Tibial nerve (tissue), 4 donors: ENCODE measurements around the gene CCL3. TPM values are rescaled to one million over a fixed set of nuclear protein-coding genes. Genes with fewer than 3 reads are reported as not detected.

Experiments
- DNase-seq, 2 donors: peaks; one replicate each; pipeline ENCODE4 v3.0.0-alpha.2; 2019; ENCODE audit warnings: low spot score in 2 of 2
- H3K27ac ChIP-seq, 4 donors: fragments of 200-600 bp; sonication (generic) in 3 of 4; one replicate each; pipeline ENCODE4 v1.5.1; 2017 to 2019; ENCODE audit warnings: mild to moderate bottlenecking in 1 of 4
- H3K27me3 ChIP-seq, 2 donors: fragments of 200-600 bp; sonication (generic) in 1 of 2; one replicate each; pipeline versions ENCODE4 v1.5.1 to v1.6.0; 2017 to 2019
- H3K36me3 ChIP-seq, 3 donors: fragments of 200-600 bp; sonication (generic); one replicate each; pipeline ENCODE4 v1.5.1; 2018 to 2019
- H3K4me1 ChIP-seq, 4 donors: fragments of 200-600 bp; sonication (generic) in 3 of 4; one replicate each; pipeline ENCODE4 v1.5.1; 2017 to 2019
- H3K4me3 ChIP-seq, 4 donors: fragments of 200-600 bp; sonication (generic) in 3 of 4; one replicate each; pipeline ENCODE4 v1.5.1; 2017 to 2019; ENCODE audit warnings: mild to moderate bottlenecking in 1 of 4, moderate library complexity in 1 of 4
- H3K9me3 ChIP-seq, 4 donors: fragments of 200-600 bp; sonication (generic) in 3 of 4; one replicate each; pipeline ENCODE4 v1.5.1; 2017 to 2019
- EP300 ChIP-seq, 2 donors: sonication (generic); formaldehyde crosslinking; IDR thresholded peaks; one replicate each; pipeline ENCODE4 v1.6.1; 2017; ENCODE audit warnings: antibody characterized with exemption in 2 of 2, mild to moderate bottlenecking in 1 of 2
- POLR2A ChIP-seq, 2 donors: fragments of 450-650 bp; IDR thresholded peaks; one replicate each; pipeline ENCODE4 v1.6.1; 2017; ENCODE audit warnings: antibody characterized with exemption in 2 of 2, mild to moderate bottlenecking in 2 of 2, moderate library complexity in 2 of 2
- WGBS, 2 donors: methylation state at CpG; one replicate each; pipeline ENCODE4 v1.1.5; 2018; 5-methylcytosine and 5-hydroxymethylcytosine counted together
- total RNA-seq, 4 donors: library from RNA; depleted of rRNA; stranded (reverse); fragments of >200 nt; gene quantifications; one replicate each; pipeline ENCODE4 v1.1.0, GENCODE V29; 2016
- TF ChIP-seq, protein P1 (sequence below), 5 experiments: fragments of 200-600 bp in 3 of 5; fragments of 450-650 bp in 2 of 5; sonication (generic) in 3 of 5; IDR thresholded peaks; one replicate each; pipeline ENCODE4 v1.5.1; 2016 to 2019; ENCODE audit warnings: antibody characterized with exemption in 5 of 5, mild to moderate bottlenecking in 3 of 5, moderate library complexity in 2 of 5

The CCL3 gene
- total RNA-seq, 4 donors from 2014 or later: 3.6 TPM; not detected in 3

DNA sequence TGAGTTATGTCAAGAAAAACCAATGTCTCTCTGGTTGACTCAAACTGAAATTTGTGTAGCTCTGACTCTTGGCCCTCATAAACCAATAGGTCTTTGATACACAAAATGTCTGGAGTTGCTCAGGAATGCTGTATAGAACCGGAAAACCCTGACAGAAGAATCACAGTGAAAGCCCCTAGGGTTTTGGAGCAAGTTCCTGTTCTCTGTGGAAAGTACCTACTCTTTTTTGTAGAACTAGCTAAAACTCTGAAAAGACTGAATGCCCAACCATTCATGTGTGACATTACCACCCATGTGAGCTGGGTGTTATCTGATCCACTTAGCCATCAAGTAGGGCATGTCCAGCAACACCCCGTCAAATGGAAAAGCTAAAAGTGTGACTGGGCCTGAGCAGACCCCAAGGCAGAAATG lies 42.5 kb upstream of the CCL3 start:
- 61 to 79% methylated on average over 2 of the region's 2 CpGs for WGBS, 2 donors
- DNase-seq: no peak
- no peak overlapping the region for H3K27ac ChIP-seq
- no peaks in the 10 kb centered on the region for H3K27me3 ChIP-seq
- no peaks in the 10 kb centered on the region for H3K9me3 ChIP-seq
- H3K4me3 ChIP-seq: no peak overlapping the region
- no peaks in the 10 kb centered on the region for H3K4me1 ChIP-seq
- H3K36me3 ChIP-seq: no peaks in the 10 kb centered on the region
- no peak for TF ChIP-seq EP300 (IDR thresholded peaks at IDR 0.05)
- no peak for TF ChIP-seq POLR2A (IDR thresholded peaks at IDR 0.05)
- TF ChIP-seq, protein P1, sequence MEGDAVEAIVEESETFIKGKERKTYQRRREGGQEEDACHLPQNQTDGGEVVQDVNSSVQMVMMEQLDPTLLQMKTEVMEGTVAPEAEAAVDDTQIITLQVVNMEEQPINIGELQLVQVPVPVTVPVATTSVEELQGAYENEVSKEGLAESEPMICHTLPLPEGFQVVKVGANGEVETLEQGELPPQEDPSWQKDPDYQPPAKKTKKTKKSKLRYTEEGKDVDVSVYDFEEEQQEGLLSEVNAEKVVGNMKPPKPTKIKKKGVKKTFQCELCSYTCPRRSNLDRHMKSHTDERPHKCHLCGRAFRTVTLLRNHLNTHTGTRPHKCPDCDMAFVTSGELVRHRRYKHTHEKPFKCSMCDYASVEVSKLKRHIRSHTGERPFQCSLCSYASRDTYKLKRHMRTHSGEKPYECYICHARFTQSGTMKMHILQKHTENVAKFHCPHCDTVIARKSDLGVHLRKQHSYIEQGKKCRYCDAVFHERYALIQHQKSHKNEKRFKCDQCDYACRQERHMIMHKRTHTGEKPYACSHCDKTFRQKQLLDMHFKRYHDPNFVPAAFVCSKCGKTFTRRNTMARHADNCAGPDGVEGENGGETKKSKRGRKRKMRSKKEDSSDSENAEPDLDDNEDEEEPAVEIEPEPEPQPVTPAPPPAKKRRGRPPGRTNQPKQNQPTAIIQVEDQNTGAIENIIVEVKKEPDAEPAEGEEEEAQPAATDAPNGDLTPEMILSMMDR (IDR thresholded peaks at IDR 0.05): no peak

DNA sequence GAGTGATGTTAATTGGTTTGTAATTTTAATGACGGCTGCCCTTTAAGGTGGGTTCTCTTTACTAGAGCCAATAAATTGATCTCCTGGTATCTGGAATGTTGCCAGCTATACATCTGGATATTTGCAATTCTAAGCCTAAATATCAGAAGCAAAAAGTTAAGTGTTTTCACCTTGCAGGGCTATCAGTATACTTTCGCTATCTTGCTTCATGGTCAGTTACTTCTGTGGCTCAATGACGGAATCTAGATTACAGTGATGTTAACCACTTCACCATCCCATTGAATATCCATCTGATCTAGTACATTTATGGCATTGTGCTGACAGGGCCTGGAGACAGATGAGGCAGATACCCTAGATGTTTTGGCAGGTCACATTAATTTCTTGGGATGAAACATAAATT lies 42.0 kb upstream of the CCL3 start:
- TF ChIP-seq EP300 (IDR thresholded peaks at IDR 0.05): no peak
- no peak for TF ChIP-seq POLR2A (IDR thresholded peaks at IDR 0.05)
- TF ChIP-seq, protein P1 (IDR thresholded peaks at IDR 0.05): no peak
- no peaks in the 10 kb centered on the region for H3K27me3 ChIP-seq
- peaks cover 0 to under 1% (median 0%) of the 10 kb centered on the region in 4 donors for H3K9me3 ChIP-seq
- H3K36me3 ChIP-seq: no peaks in the 10 kb centered on the region
- no peak overlapping the region for H3K27ac ChIP-seq
- H3K4me3 ChIP-seq: no peak overlapping the region
- H3K4me1 ChIP-seq: no peaks in the 10 kb centered on the region
- WGBS, 2 donors: 90 to 91% methylated on average over 3 of the region's 3 CpGs
- no peak for DNase-seq

DNA sequence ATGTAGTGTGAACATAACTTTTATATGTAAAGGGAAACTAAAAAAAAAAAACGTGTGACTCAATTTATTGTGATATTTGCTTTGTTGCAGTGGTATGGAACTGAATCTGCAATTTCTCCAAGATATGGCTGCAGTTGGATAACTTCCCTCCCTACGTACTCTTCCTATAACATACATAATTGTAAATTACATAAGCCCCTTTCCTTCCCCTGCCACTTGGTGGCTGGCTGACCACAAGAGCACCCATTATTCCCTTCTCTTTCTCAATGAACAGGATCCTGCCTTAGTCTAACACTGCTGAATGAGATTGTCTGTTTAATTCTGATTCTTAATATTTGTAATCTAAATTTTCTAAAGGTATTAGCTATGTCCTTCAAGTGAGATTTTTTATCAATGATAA lies 41.5 kb upstream of the CCL3 start:
- Histone ChIP-seq H3K4me3 (no peak overlapping the region), H3K27ac (no peak overlapping the region), H3K36me3 (no peaks in the 10 kb centered on the region), H3K4me1 (peaks cover 0 to 4% (median 0%) of the 10 kb centered on the region in 4 donors), H3K27me3 (no peaks in the 10 kb centered on the region), H3K9me3 (peaks cover 0 to 6% (median 0%) of the 10 kb centered on the region in 4 donors)
- no peak for DNase-seq
- TF ChIP-seq, protein P1 (IDR thresholded peaks at IDR 0.05): no peak
- TF ChIP-seq EP300 (IDR thresholded peaks at IDR 0.05) (no peak), POLR2A (IDR thresholded peaks at IDR 0.05) (no peak)
- 40 to 57% methylated on average over 2 of the region's 2 CpGs for WGBS, 2 donors

DNA sequence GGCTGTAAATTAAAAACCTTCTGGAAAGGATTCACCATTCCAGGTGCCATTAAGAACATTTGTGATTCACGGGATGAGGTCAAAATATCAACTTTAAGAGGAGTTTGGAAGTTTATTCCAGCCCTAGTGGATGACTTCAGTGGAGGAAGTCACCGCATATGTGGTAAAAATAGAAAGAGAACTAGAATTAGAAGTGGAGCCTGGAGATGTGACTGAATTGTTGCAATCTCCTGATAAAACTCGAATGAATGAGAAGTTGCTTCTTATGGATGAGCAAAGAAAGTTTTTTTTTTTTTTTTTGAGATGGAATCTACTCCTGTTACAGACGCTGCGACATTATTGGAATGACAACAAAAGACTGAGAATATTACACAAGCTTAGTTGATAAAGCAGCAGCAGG lies 40.4 kb upstream of the CCL3 start:
- Histone ChIP-seq H3K27me3 (no peaks in the 10 kb centered on the region), H3K36me3 (peaks cover 0 to under 1% (median 0%) of the 10 kb centered on the region in 3 donors), H3K27ac (no peak overlapping the region), H3K4me1 (peaks cover 0 to 4% (median 0%) of the 10 kb centered on the region in 4 donors), H3K9me3 (peaks cover 0 to 17% (median 0%) of the 10 kb centered on the region in 4 donors), H3K4me3 (no peak overlapping the region)
- TF ChIP-seq EP300 (IDR thresholded peaks at IDR 0.05) (no peak), POLR2A (IDR thresholded peaks at IDR 0.05) (no peak)
- TF ChIP-seq, protein P1 (IDR thresholded peaks at IDR 0.05): no peak
- WGBS, 2 donors: 48 to 52% methylated on average over 5 of the region's 5 CpGs
- no peak for DNase-seq

DNA sequence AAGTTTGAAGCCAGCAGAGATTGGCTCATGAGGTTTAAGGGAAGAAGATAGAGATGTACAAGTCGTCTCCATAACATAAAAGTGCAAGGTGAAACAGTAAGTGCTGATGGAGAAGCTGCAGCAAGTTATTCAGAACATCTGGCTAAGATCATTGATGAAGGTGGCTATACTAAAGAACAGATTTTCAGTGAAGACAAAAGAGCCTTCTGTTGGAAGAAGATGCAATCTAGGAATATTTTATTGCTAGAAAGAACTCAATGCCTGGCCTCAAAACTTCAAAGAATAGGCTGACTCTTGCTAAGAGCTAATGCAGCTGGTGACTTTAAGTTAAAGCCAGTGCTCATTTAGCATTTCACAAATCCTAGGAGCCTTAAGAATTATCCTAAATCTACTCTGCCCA lies 39.7 kb upstream of the CCL3 start:
- Histone ChIP-seq H3K9me3 (peaks cover 0 to 23% (median 0%) of the 10 kb centered on the region in 4 donors), H3K27me3 (no peaks in the 10 kb centered on the region), H3K27ac (no peak overlapping the region), H3K36me3 (peaks cover 0 to 5% (median 0%) of the 10 kb centered on the region in 3 donors), H3K4me3 (no peak overlapping the region), H3K4me1 (peaks cover 0 to 4% (median 0%) of the 10 kb centered on the region in 4 donors)
- DNase-seq: no peak
- TF ChIP-seq EP300 (IDR thresholded peaks at IDR 0.05) (no peak), POLR2A (IDR thresholded peaks at IDR 0.05) (no peak)
- TF ChIP-seq, protein P1 (IDR thresholded peaks at IDR 0.05): no peak
- 56 to 58% methylated on average over 1 of the region's 1 CpG for WGBS, 2 donors
